LNCaP clone FGC (cell line): ENCODE measurements around the gene KPNA5.
"Not testable (repeated sequence)": the region's sequence is repeated elsewhere in the genome, so short reads cannot be mapped to it uniquely, and the experiment has no call there.

Experiments used
- DNase-seq: peaks from one replicate; pipeline ENCODE4 v3.0.0-alpha.2; 2011; ENCODE audit warnings: low read depth
- H3K4me3 ChIP-seq: 2 replicates; pipeline ENCODE4 v1.5.1; 2011; ENCODE audit warnings: mild to moderate bottlenecking, low read depth, low read length, control low read depth
- TF ChIP-seq, protein P1 (sequence below): IDR thresholded peaks from 2 replicates; pipeline ENCODE4 v1.5.1; 2012; ENCODE audit warnings: mild to moderate bottlenecking; ENCODE audit not compliant: control insufficient read depth, insufficient read depth; ENCODE audit errors: extremely low read depth

The KPNA5 gene

DNA sequence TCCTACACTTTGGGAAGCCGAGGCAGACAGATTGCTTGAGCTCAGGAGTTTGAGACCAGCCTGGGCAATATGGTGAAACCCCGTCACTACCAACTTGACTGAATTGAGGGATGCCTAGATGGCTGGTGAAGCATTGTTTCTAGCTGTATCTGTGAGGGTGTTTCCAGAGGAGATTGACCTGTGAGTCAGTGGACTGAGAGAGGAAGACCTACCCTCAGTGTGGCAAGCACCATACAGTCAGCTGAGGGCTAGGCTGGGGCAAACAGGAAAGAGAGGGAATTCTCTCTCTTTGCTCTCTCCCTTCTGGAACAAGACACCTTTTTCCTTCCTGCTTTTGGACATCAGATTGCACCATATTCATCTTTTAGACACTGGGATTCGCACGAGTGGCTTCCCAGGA is 8.7 kb upstream of the KPNA5 start:
- DNase-seq, result no peak
- TF ChIP-seq, protein P1, sequence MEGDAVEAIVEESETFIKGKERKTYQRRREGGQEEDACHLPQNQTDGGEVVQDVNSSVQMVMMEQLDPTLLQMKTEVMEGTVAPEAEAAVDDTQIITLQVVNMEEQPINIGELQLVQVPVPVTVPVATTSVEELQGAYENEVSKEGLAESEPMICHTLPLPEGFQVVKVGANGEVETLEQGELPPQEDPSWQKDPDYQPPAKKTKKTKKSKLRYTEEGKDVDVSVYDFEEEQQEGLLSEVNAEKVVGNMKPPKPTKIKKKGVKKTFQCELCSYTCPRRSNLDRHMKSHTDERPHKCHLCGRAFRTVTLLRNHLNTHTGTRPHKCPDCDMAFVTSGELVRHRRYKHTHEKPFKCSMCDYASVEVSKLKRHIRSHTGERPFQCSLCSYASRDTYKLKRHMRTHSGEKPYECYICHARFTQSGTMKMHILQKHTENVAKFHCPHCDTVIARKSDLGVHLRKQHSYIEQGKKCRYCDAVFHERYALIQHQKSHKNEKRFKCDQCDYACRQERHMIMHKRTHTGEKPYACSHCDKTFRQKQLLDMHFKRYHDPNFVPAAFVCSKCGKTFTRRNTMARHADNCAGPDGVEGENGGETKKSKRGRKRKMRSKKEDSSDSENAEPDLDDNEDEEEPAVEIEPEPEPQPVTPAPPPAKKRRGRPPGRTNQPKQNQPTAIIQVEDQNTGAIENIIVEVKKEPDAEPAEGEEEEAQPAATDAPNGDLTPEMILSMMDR, result no peak
- no peak overlapping the region for H3K4me3 ChIP-seq

DNA sequence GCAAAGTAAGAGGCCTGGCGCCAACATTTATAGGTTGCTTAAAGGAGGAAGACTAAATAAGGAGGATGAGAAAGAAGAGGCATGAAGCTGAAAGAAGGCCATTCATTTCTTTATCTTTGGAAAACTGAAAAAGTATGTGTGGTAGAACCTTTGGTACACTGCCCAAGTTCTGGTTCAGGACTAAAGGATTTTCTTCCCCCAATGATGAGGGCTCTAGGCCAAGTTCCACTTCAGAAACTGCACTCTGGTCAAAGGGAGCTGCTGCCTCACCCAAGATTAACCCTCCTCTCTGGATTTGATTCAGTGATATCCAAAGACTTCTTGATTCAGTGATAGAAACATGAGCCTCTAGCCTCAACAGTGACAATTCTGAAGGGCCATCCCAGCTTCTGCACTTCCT is 5.0 kb upstream of the KPNA5 start:
- no peak overlapping the region for H3K4me3 ChIP-seq
- DNase-seq, result no peak
- TF ChIP-seq, protein P1, result no peak

DNA sequence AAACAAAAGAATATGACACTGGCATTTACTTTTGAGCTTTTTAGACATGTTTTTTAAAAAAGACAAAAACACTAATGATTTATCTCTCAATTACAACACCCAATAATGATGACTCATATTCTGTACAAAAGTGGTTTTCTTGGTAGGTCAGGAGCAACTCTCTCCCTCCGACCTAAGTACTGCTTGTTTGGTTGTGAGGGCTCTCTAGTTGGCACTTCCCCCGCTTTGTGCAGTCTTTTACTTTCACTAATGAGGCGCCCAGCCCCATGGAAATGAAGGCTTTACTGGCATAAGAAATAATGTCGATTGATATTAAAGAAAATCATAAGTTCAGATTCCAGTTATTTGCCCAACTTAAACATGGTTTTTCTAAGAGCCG is 1.3 kb downstream of the KPNA5 start:
- no peak for DNase-seq
- TF ChIP-seq, protein P1, result no peak
- H3K4me3 ChIP-seq, result no peak overlapping the region

DNA sequence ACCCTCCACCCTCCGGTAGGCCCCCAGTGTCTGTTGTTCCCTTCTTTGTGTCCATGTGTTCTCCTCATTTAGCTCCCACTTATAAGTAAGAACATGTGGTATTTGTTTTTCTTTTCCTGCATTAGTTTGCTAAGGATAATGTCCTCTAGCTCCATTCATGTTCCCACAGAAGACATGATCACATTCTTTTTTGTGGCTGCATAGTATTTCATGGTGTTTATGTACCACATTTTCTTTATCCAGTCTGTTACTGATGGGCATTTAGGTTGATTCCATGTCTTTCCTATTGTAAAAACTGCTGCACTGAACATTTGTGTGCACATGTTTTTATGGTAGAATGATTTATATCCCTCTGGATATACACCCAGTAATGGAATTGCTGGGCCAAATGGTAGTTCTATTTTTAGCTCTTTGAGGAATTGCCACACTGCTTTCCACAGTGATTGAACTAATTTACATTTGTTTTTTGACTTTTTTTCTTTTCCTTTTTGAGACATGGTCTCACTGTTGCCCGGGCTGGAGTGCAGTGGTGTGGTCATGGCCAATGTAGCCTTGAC is 4.5 kb downstream of the KPNA5 start:
- H3K4me3 ChIP-seq, result no peak overlapping the region
- TF ChIP-seq, protein P1, result no peak
- no peak for DNase-seq

DNA sequence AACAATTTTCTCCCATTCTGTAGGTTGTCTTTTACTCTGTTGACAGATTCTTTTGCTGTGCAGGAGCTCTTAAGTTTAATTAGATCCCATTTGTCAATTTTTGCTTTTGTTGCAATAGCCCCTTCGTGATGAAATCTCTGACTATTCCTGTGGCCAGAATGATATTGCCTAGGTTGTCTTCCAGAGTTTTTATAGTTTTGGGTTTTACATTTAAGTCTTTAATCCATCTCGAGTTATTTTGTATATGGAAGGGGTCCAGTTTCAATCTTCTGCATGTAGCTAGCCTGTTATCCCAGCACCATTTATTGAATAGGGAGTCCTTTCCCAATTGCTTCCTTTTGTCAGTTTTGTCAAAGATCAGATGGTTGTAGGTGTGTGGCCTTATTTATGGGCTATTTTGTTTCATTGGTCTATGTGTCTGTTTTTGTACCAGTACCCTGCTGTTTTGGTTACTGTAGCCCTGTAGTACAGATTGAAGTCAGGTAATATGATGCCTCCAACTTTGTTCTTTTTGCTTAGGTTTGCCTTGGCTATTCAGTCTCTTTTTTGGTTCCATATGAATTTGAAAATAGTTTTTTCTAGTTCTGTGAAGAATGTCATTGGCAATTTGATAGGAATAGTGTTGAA is 5.6 kb downstream of the KPNA5 start:
- not testable (repeated sequence) for DNase-seq

DNA sequence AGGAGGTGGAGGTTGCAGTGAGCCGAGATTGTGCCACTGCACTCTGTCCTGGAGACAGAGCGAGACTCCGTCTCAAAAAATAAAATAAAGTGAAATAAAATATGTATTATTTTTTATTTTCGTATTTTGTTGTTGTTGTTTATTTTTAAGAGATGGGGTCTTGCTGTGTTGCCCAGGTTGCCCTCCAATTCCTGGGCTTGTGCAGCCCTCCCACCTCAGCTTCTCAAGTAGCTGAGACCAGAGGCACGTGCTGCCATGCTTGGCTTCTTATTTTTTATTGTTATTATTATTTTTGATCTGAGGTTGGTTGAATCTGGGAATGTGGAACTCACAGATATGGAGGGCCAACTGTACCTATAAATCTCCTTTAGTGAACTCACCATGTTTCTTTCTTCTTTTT is 10.1 kb downstream of the KPNA5 start:
- no peak overlapping the region for H3K4me3 ChIP-seq
- TF ChIP-seq, protein P1, result no peak
- no peak for DNase-seq

More for the DNA sequence above, 5.6 kb downstream of the KPNA5 start:
- not testable (repeated sequence) for H3K4me3 ChIP-seq

DNA sequence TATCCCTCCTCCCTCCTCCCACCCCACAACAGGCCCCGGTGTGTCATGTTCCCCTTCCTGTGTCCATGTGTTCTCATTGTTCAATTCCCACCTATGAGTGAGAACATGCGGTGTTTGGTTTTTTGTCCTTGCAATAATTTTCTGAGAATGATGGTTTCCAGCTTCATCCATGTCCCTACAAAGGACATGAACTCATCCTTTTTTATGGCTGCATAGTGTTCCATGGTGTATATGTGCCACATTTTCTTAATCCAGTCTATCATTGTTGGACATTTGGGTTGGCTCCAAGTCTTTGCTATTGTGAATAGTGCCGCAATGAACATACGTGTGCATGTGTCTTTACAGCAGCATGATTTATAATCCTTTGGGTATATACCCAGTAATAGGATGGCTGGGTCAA is 11.9 kb downstream of the KPNA5 start:
- H3K4me3 ChIP-seq, DNase-seq: not testable (repeated sequence)

DNA sequence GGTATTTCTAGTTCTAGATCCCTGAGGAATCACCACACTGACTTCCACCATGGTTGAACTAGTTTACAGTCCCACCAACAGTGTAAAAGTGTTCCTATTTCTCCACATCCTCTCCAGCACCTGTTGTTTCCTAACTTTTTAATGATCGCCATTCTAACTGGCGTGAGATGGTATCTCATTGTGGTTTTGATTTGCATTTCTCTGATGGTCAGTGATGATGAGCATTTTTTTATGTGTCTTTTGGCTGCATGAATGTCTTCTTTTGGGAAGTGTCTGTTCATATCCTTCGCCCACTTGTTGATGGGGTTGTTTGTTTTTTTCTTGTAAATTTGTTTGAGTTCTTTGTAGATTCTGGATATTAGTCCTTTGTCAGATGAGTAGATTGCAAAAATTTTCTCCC is 12.3 kb downstream of the KPNA5 start:
- not testable (repeated sequence) for H3K4me3 ChIP-seq

DNA sequence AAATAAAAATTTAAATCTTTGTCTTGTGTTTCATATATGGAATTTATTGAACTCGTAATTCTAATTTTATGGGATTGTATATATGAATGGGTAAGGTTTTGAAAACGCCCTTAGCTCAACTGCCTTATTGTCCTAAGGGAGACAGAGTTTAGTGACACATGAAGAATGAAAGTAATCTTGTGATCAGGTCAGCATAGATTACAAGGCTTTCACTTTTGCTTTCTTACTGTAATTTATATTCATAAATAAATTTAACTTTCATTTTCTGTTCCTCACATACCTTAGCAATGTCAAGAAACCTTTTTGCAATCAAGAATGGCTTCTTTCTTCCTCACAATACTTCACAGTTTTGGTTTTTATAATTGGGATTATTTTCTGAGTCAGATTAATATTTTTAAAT is 14.4 kb downstream of the KPNA5 start:
- no peak for DNase-seq
- H3K4me3 ChIP-seq, result no peak overlapping the region
- TF ChIP-seq, protein P1, result no peak

More for the DNA sequence above, 12.3 kb downstream of the KPNA5 start:
- DNase-seq, result not testable (repeated sequence)
